NCI-H2227 (cell line): ENCODE data around the gene GABRG2.
"Not testable (repeated sequence)": the region's sequence is repeated elsewhere in the genome, so short reads cannot be mapped to it uniquely, and the experiment has no call there.

ENCODE experiments used
- DNase-seq: peaks from one replicate; lab custom pipeline; 2025; ENCODE audit not compliant: unreplicated experiment; lab: John Stamatoyannopoulos, UW

Gene GABRG2

GRCh38 chr5:162067655-162068411, at the start of gene GABRG2:
Gene GABRG2, plus strand, starts transcription at chr5:162067773. Its CDS starts 227 bp downstream, at chr5:162068000.
- DNase-seq, result no peak

- no peak for DNase-seq
Measured at GRCh38 chr5:162025312-162025711, 42.3 kb upstream of the GABRG2 start.

- DNase-seq, result no peak
Measured at GRCh38 chr5:162026803-162027202, 40.8 kb upstream of the GABRG2 start.

- DNase-seq, result no peak
Measured at GRCh38 chr5:162037431-162037830, 30.1 kb upstream of the GABRG2 start.

- DNase-seq, result no peak
Measured at GRCh38 chr5:162047279-162047678, 20.3 kb upstream of the GABRG2 start.

GRCh38 chr5:162052676-162053075, 14.9 kb upstream of the GABRG2 start:
- DNase-seq, result no peak

- not testable (repeated sequence) for DNase-seq
Measured at GRCh38 chr5:162055095-162055494, 12.5 kb upstream of the GABRG2 start.

GRCh38 chr5:162067162-162067561, 411 bp upstream of the GABRG2 start:
- no peak for DNase-seq

- DNase-seq, result no peak
Measured at GRCh38 chr5:162068412-162068811, 839 bp downstream of the GABRG2 start.

GRCh38 chr5:162068936-162069335, 1.4 kb downstream of the GABRG2 start:
- DNase-seq, result no peak

- DNase-seq, result no peak
Measured at GRCh38 chr5:162078805-162079204, 11.2 kb downstream of the GABRG2 start.

GRCh38 chr5:162091336-162091735, 23.8 kb downstream of the GABRG2 start:
- no peak for DNase-seq

GRCh38 chr5:162096448-162096847, 28.9 kb downstream of the GABRG2 start:
- DNase-seq, result no peak

GRCh38 chr5:162107591-162107990, 40.0 kb downstream of the GABRG2 start:
- no peak for DNase-seq

- DNase-seq, result no peak
Measured at GRCh38 chr5:162119801-162120200, 52.2 kb downstream of the GABRG2 start.

GRCh38 chr5:162128117-162128516, 60.5 kb downstream of the GABRG2 start:
- no peak for DNase-seq

- no peak for DNase-seq
Measured at GRCh38 chr5:162132348-162132747, 64.8 kb downstream of the GABRG2 start.

GRCh38 chr5:162139190-162139589, 71.6 kb downstream of the GABRG2 start:
- DNase-seq, result no peak

GRCh38 chr5:162154242-162154641, 86.7 kb downstream of the GABRG2 start:
- no peak for DNase-seq

- DNase-seq, result no peak
Measured at GRCh38 chr5:162160401-162160800, 92.8 kb downstream of the GABRG2 start.

- no peak for DNase-seq
Measured at GRCh38 chr5:162163663-162164062, 96.1 kb downstream of the GABRG2 start.

- DNase-seq, result no peak
Measured at GRCh38 chr5:162174358-162174974, 106.9 kb downstream of the GABRG2 start.

GRCh38 chr5:162187371-162187770, 119.8 kb downstream of the GABRG2 start:
- no peak for DNase-seq
